Pancreas (tissue), 10 donors: ENCODE data around the gene TBRG1. TPM values are rescaled to one million over a fixed set of nuclear protein-coding genes. Genes with fewer than 3 reads are reported as not detected.

Experiments used
- ATAC-seq, 4 donors: fragments of 200-7000 bp; cut with Tn5 transposase; one replicate each; pipeline versions ENCODE4 v1.8.0 to v1.9.1; 2020; ENCODE audit warnings: mild to moderate bottlenecking in 4 of 4, moderate library complexity in 4 of 4
- DNase-seq, 6 donors: peaks; one replicate each; pipeline ENCODE4 v3.0.0-alpha.2; 2020
- FAIRE-seq: peaks from 2 replicates; lab custom pipeline; 2012; peaks lifted over from hg19 to GRCh38; lab: Jason Lieb, UNC
- H3K27ac ChIP-seq, 4 donors: fragments of 200-600 bp; sonication (generic); 1 replicate in 3 of 4; 2 replicates in 1 of 4; pipeline versions ENCODE4 v1.5.0 to v1.8.0; 2020
- H3K27me3 ChIP-seq, 4 donors: fragments of 200-600 bp; one replicate each; pipeline ENCODE4 v1.8.0; 2021
- H3K36me3 ChIP-seq, 3 donors: fragments of 200-600 bp; sonication (generic) in 1 of 3; one replicate each; pipeline versions ENCODE4 v1.5.0 to v1.8.0; 2020 to 2021
- H3K4me1 ChIP-seq, 3 donors: fragments of 200-600 bp; one replicate each; pipeline ENCODE4 v1.8.0; 2021
- H3K4me3 ChIP-seq, 4 donors: fragments of 200-600 bp; sonication (generic) in 2 of 4; one replicate each; pipeline versions ENCODE4 v1.5.0 to v1.8.0; 2020 to 2021
- H3K9me3 ChIP-seq, 4 donors: fragments of 200-600 bp; one replicate each; pipeline ENCODE4 v1.8.0; 2021
- CTCF ChIP-seq, 4 donors: fragments of 200-600 bp; sonication (generic) in 3 of 4; IDR thresholded peaks; one replicate each; pipeline versions ENCODE4 v1.5.0 to v1.8.0; 2021; ENCODE audit warnings: antibody characterized with exemption in 4 of 4
- WGBS, 2 donors: extraction: QIAGEN DNeasy Blood & Tissue Kit; methylation state at CpG; one replicate each; pipeline ENCODE4 v1.1.7; 2013; 5-methylcytosine and 5-hydroxymethylcytosine counted together
- intact Hi-C, 3 donors: fragments of 100-400 bp; cut with DNase I; formaldehyde crosslinking; loops; one replicate each; pipeline versions ENCODE4 v1.11.1 to v1.14.2; 2022
- polyA plus RNA-seq, 2 donors: library from polyadenylated mRNA; stranded (reverse); fragments of 200-250 nt; gene quantifications; one replicate each; pipeline ENCODE4 v1.2.3, GENCODE V29; 2013
- total RNA-seq, 6 donors: library from RNA; stranded (reverse); fragmentation: NEBNext Ultra II Directional in 4 of 6; extraction: Animal tissue kit (Norgen Biotek cat#: 25700) in 4 of 6; gene quantifications; one replicate each; pipeline versions ENCODE4 v1.2.1 to v1.2.4, GENCODE V29; 2021 to 2023
- donor health status: healthy with polysubstance abuse.
- donor health status: DM: no; HTN: no; CAD: no; lungs with moderate emphysema.
- donor health status: DM: no; HTN: no; CAD: no.
- donor health status: control.
- donor health status: control.
- donor health status: Bipolar disorder and iron deficiency.
- donor health status: DM: yes; HTN: yes; CAD: no.
- donor health status: DM: no; HTN: no; CAD: no.
- donor health status: DM: no; HTN: no; CAD: no.
- donor health status: DM: yes; HTN: yes; CAD: no.

TBRG1 gene
- total and polyA plus RNA-seq, 8 donors, result 12.9 to 49.2 (median 15.8) TPM

DNA sequence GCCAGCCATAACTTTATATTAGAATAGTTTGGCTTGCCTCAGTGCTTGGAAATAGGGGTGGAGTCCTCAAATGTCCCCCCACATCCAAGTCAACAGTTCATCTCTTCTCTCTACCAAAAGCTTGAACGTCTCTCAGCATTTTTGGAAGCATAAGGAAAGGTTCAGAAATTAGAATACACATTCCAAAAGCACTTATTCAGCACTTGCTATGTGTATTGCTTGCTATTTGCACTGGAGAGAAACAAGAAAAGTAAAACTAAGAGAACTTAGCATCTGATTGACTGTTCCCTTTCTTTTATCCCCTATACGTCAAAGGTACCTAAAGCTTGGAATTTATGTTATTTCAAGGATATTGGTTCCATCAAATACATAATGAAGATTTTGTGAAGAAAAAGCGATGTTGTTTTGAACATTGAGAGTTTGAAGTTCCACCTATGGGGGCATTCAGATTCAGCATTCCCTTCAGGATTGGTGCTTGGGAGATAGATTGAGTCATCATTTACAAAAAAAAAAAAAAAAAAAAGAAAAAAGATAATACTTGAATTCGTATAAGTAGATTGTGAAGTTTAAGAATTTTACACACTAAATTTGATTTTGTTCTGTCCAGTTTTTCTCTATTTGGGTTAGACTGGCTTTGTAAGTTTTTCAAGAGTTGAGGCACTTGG, 1.3 kb downstream of the TBRG1 start:
- intact Hi-C loops, result no loop called here
- DNase-seq (no peak), ATAC-seq (no peak), FAIRE-seq (no peak)
- no peak overlapping the region for H3K27ac ChIP-seq
- no peaks in the 10 kb centered on the region for H3K9me3 ChIP-seq
- H3K27me3 ChIP-seq, result no peaks in the 10 kb centered on the region
- peaks cover 0 to 14% (median 5%) of the 10 kb centered on the region in 3 donors for H3K36me3 ChIP-seq
- TF ChIP-seq CTCF (IDR thresholded peaks at IDR 0.05), result peak in 1 of 4 donors; percentile 6
- peak overlapping the region in 2 of 4 donors; percentile 72 to 90 for H3K4me3 ChIP-seq
- peaks cover 0 to 15% (median 9%) of the 10 kb centered on the region in 3 donors for H3K4me1 ChIP-seq
- WGBS, 2 donors, result 46 to 52% methylated on average over 4 of the region's 4 CpGs

GRCh38 chr11:124625504-124626168, 3.0 kb downstream of the TBRG1 start:
- DNase-seq, result no peak
- Histone ChIP-seq H3K27me3 (no peaks in the 10 kb centered on the region), H3K4me1 (peaks cover 0 to 15% (median 9%) of the 10 kb centered on the region in 3 donors), H3K36me3 (peaks cover 0 to 19% (median 7%) of the 10 kb centered on the region in 3 donors), H3K9me3 (no peaks in the 10 kb centered on the region), H3K4me3 (no peak overlapping the region), H3K27ac (no peak overlapping the region)
- WGBS, 2 donors, result 95% methylated on average over 3 of the region's 3 CpGs
- intact Hi-C loops, result no loop called here
- ATAC-seq, result no peak
- FAIRE-seq, result no peak
- no peak for TF ChIP-seq CTCF (IDR thresholded peaks at IDR 0.05)

DNA sequence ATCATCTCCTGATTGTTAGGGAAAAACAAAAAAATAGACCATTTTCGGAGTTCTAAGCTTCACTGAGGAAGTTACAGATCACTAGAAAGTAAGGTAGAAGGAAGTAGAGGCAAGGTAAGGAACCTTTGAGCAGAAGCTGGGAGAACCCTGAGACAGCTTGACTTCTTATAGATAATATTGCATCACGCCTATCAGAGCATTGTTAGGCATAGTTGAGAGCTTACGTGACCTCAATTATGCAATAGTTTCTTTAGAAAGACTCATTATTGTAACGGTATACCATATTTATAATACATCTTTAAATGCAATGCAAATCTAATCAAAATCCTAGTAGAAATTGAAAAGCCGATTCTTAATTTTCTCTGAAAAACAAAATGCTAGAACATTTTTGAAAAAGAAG, 4.9 kb downstream of the TBRG1 start:
- no peak for ATAC-seq
- Histone ChIP-seq H3K36me3 (peaks cover 0 to 36% (median 24%) of the 10 kb centered on the region in 3 donors), H3K9me3 (no peaks in the 10 kb centered on the region), H3K27me3 (no peaks in the 10 kb centered on the region), H3K27ac (no peak overlapping the region), H3K4me1 (peaks cover 0 to 10% (median 9%) of the 10 kb centered on the region in 3 donors), H3K4me3 (no peak overlapping the region)
- FAIRE-seq, result no peak
- TF ChIP-seq CTCF (IDR thresholded peaks at IDR 0.05), result no peak
- WGBS, 2 donors, result 93 to 97% methylated on average over 5 of the region's 5 CpGs
- no peak for DNase-seq
- intact Hi-C loops, result no loop called here

DNA sequence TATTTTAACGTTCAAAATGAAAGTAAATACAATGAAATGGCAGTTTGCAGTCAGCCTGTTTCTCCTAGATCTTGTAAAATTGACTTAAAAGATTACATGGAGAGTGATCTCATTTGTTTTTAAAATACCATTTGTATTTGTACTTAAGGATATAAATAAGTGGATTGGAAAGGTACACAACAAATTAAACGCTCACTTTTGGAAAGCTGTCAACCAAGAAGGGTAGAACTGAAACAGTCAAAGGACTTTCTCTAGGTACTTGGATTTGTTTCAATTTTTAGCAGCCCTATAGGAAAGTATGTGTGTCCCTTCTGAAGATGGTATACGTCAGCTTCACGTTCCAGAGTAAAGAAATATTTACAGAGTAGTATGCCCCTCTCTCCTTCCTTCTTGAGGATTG, 7.3 kb downstream of the TBRG1 start:
- Histone ChIP-seq H3K4me3 (no peak overlapping the region), H3K4me1 (no peaks in the 10 kb centered on the region), H3K36me3 (peaks cover 0 to 45% (median 24%) of the 10 kb centered on the region in 3 donors), H3K9me3 (no peaks in the 10 kb centered on the region), H3K27ac (no peak overlapping the region), H3K27me3 (no peaks in the 10 kb centered on the region)
- FAIRE-seq, result no peak
- WGBS, 2 donors, result 72 to 79% methylated on average over 4 of the region's 4 CpGs
- no peak for TF ChIP-seq CTCF (IDR thresholded peaks at IDR 0.05)
- intact Hi-C loops, result no loop called here
- ATAC-seq, result no peak
- no peak for DNase-seq

- DNase-seq (no peak), FAIRE-seq (no peak), ATAC-seq (peak in 1 of 4 donors; percentile 29)
- no peak for TF ChIP-seq CTCF (IDR thresholded peaks at IDR 0.05)
- Histone ChIP-seq H3K27ac (no peak overlapping the region), H3K4me1 (no peaks in the 10 kb centered on the region), H3K27me3 (no peaks in the 10 kb centered on the region), H3K9me3 (no peaks in the 10 kb centered on the region), H3K36me3 (peaks cover 0 to 36% (median 24%) of the 10 kb centered on the region in 3 donors), H3K4me3 (no peak overlapping the region)
- WGBS, 2 donors, result 77 to 78% methylated on average over 1 of the region's 1 CpG
- intact Hi-C loops, result no loop called here
Observed at GRCh38 chr11:124633355-124633754, 10.7 kb downstream of the TBRG1 start.
